Endothelial cell of umbilical vein (primary cell): ENCODE data around the gene MGST3. TPM values are rescaled to one million over a fixed set of nuclear protein-coding genes. Genes with fewer than 3 reads are reported as not detected.
A peak's percentile ranks its signal among the peaks of the same experiment; 100 is the strongest.

ENCODE experiments used
- BruUV-seq: library from RNA; stranded (reverse); fragments of 400-500 nt; replicated peaks from 2 replicates; lab custom pipeline; 2021; lab: Mats Ljungman, UMichigan
- CTCF ChIA-PET: fragments of 300-600, 350-600 bp; sonication (Branson Sonifier 250); formaldehyde crosslinking; loops from one replicate; lab custom pipeline; 2021; ENCODE audit warnings: antibody characterized with exemption, inconsistent platforms; lab: Charles Lee
- POLR2A ChIA-PET: fragments of 300-600, 350-600 bp; sonication (Branson Sonifier 250); formaldehyde crosslinking; loops from one replicate; lab custom pipeline; 2021; ENCODE audit warnings: antibody characterized with exemption, inconsistent platforms; lab: Charles Lee
- DNase-seq: peaks from one replicate; pipeline ENCODE4 v3.0.0-alpha.2; 2011; ENCODE audit warnings: low read depth, low spot score
- FAIRE-seq: peaks from 2 replicates; lab custom pipeline; 2011; peaks lifted over from hg19 to GRCh38; lab: Jason Lieb, UNC
- H2AFZ ChIP-seq: 2 replicates; pipeline ENCODE4 v1.6.0; 2012; ENCODE audit warnings: low read depth, low read length, control low read depth, inconsistent platforms
- H3K27ac ChIP-seq: 2 replicates; pipeline ENCODE4 v1.5.1; 2011; ENCODE audit warnings: low read depth, mild to moderate bottlenecking, control low read depth, low read length, moderate library complexity; ENCODE audit not compliant: insufficient read depth
- H3K27me3 ChIP-seq, 2 experiments: 2 replicates each; pipeline versions ENCODE4 v1.6.0 to v1.6.1; 2011; ENCODE audit warnings: low read length in 2 of 2, mixed read lengths in 1 of 2; ENCODE audit not compliant: control insufficient read depth in 2 of 2, insufficient read depth in 2 of 2
- H3K36me3 ChIP-seq, 2 experiments: 2 replicates in 1 of 2; 3 replicates in 1 of 2; pipeline ENCODE4 v1.5.1; 2011; ENCODE audit warnings: low read length in 2 of 2, mild to moderate bottlenecking in 1 of 2, moderate library complexity in 1 of 2; ENCODE audit not compliant: control insufficient read depth in 2 of 2, insufficient read depth in 2 of 2; ENCODE audit errors: extremely low read depth in 1 of 2
- H3K4me1 ChIP-seq: 3 replicates; pipeline ENCODE4 v1.5.1; 2011; ENCODE audit warnings: mild to moderate bottlenecking, low read length; ENCODE audit not compliant: control insufficient read depth, insufficient read depth; ENCODE audit errors: extremely low read depth
- H3K4me2 ChIP-seq: 2 replicates; pipeline ENCODE4 v1.6.1; 2011; ENCODE audit warnings: low read length, control low read depth, mixed read lengths; ENCODE audit not compliant: insufficient read depth
- H3K4me3 ChIP-seq, 3 experiments: fragments of 200-600 bp in 1 of 3; sonication (generic), shearing (Covaris generic) in 1 of 3; replicated peaks in 1 of 3; 2 replicates each; pipeline ENCODE4 v1.5.1; 2011 to 2016; ENCODE audit warnings: control low read depth in 3 of 3, low read length in 3 of 3, mild to moderate bottlenecking in 2 of 3, inconsistent platforms in 1 of 3, low read depth in 1 of 3, moderate library complexity in 1 of 3; ENCODE audit not compliant: insufficient read depth in 1 of 3
- H3K79me2 ChIP-seq: 2 replicates; pipeline ENCODE4 v1.6.0; 2012; ENCODE audit warnings: low read length, inconsistent platforms; ENCODE audit not compliant: control insufficient read depth, insufficient read depth
- H3K9ac ChIP-seq: replicated peaks from 2 replicates; pipeline ENCODE3; 2011; ENCODE audit warnings: low read length, control low read depth; ENCODE audit not compliant: insufficient read depth; ENCODE audit errors: extremely low read depth
- H3K9me1 ChIP-seq: replicated peaks from 3 replicates; pipeline ENCODE4 v1.6.0; 2011; ENCODE audit warnings: mild to moderate bottlenecking, low read length; ENCODE audit not compliant: control insufficient read depth, insufficient read depth; ENCODE audit errors: extremely low read depth
- H3K9me3 ChIP-seq: replicated peaks from 2 replicates; pipeline ENCODE4 v1.5.1; 2012; ENCODE audit warnings: low read length, inconsistent platforms; ENCODE audit not compliant: control insufficient read depth, insufficient read depth
- H4K20me1 ChIP-seq: replicated peaks from 2 replicates; pipeline ENCODE3; 2011; ENCODE audit warnings: mild to moderate bottlenecking, low read length; ENCODE audit not compliant: control insufficient read depth, insufficient read depth; ENCODE audit errors: extremely low read depth
- CTCF ChIP-seq, 2 donors: IDR thresholded peaks; 1 replicate in 1 of 2; 2 replicates in 1 of 2; pipeline ENCODE4 v1.5.1; 2011; ENCODE audit warnings: low read length in 2 of 2, mild to moderate bottlenecking in 2 of 2, moderate library complexity in 2 of 2, control low read depth in 1 of 2, inconsistent platforms in 1 of 2, low read depth in 1 of 2; ENCODE audit not compliant: insufficient read depth in 1 of 2; ENCODE audit errors: extremely low read depth in 1 of 2
- EZH2 ChIP-seq: IDR thresholded peaks from 2 replicates; pipeline ENCODE4 v1.6.1; 2012; ENCODE audit warnings: borderline replicate concordance, low read depth, mild to moderate bottlenecking, moderate library complexity, low read length, inconsistent platforms; ENCODE audit not compliant: severe bottlenecking
- FOS ChIP-seq: IDR thresholded peaks from 2 replicates; pipeline ENCODE4 v1.6.1; 2011; ENCODE audit warnings: mild to moderate bottlenecking, low read length, moderate library complexity, borderline replicate concordance; ENCODE audit not compliant: insufficient read depth
- GATA2 ChIP-seq: IDR thresholded peaks from 2 replicates; pipeline ENCODE4 v1.7.0; 2011; ENCODE audit warnings: low read depth, mild to moderate bottlenecking, moderate library complexity, mixed read lengths, low read length; ENCODE audit not compliant: insufficient read length, insufficient read depth
- JUN ChIP-seq: IDR thresholded peaks from 2 replicates; pipeline ENCODE4 v1.6.1; 2011; ENCODE audit warnings: borderline replicate concordance, low read depth; ENCODE audit not compliant: insufficient read length, insufficient read depth
- MAX ChIP-seq: IDR thresholded peaks from 2 replicates; pipeline ENCODE4 v1.6.1; 2011; ENCODE audit not compliant: insufficient read depth, insufficient read length
- MYC ChIP-seq: IDR thresholded peaks from one replicate; pipeline ENCODE4 v1.6.1; 2011; ENCODE audit warnings: mild to moderate bottlenecking, low read depth, low read length
- POLR2A ChIP-seq: IDR thresholded peaks from 2 replicates; pipeline ENCODE4 v1.6.1; 2012; ENCODE audit warnings: low read depth, mild to moderate bottlenecking, control low read depth, low read length
- POLR2AphosphoS5 ChIP-seq: IDR thresholded peaks from 2 replicates; pipeline ENCODE4 v1.6.1; 2012; ENCODE audit warnings: low read depth, mild to moderate bottlenecking, control low read depth, low read length, moderate library complexity; ENCODE audit not compliant: insufficient read depth
- dilution Hi-C: fragments of 300-500 bp; cut with MboI; formaldehyde crosslinking; loops from one replicate; pipeline ENCODE4 v1.15.0; 2019; ENCODE audit warnings: low sequenced_read_pairs; ENCODE audit not compliant: extremely low pct_ligation_motif_present
- intact Hi-C: fragments of 100-400 bp; cut with micrococcal nuclease; formaldehyde crosslinking; loops from one replicate; pipeline ENCODE4 v1.10.0; 2022
- polyA plus RNA-seq, 4 experiments: library from polyadenylated mRNA; depleted of rRNA in 3 of 4; stranded (reverse) in 3 of 4; unstranded in 1 of 4; fragments of >200 nt; gene quantifications; 2 replicates each; pipeline versions ENCODE4 v1.2.1 to v1.2.3, GENCODE V29; 2011 to 2012; ENCODE audit warnings: missing spikeins in 1 of 4
- total RNA-seq: library from RNA; stranded (reverse); gene quantifications from 2 replicates; pipeline ENCODE4 v1.2.3, GENCODE V29; 2021

The MGST3 gene
- total and polyA plus RNA-seq, 2 donors (not counting 3 experiments of a cell fraction or from before 2014, with no cell fraction given) = 164 to 288 TPM

GRCh38 chr1:165698761-165699052 lies 67.7 kb downstream of the MGST3 start:
- CTCF ChIA-PET = interaction anchor here (1.0 to 2.2 kb wide), 11 partner anchors 9 to 1522 kb away, joined by 3 to 10 read pairs (median 5); partner anchors contain the start of gene POU2F1
- TSS peak; percentile 60 for BruUV-seq
- H3K4me2 ChIP-seq = peak overlapping the region; percentile 86
- POLR2A ChIA-PET = no interaction called here
- intact Hi-C loops (loop anchor here (1.0 to 5.0 kb wide), 4 partner anchors 67 to 214 kb away; partner anchors contain the start of genes MGST3 and TMCO1), dilution Hi-C loops (no loop called here)
- peaks cover 21% of the 10 kb centered on the region for H3K4me1 ChIP-seq
- TF ChIP-seq CTCF (IDR thresholded peaks at IDR 0.05; ENCODE audit: extremely low read depth in 1 of 2, insufficient read depth in 1 of 2, low read depth in 1 of 2, low read length in 2 of 2) (no peak), GATA2 (no peak), MYC (no peak), MAX (no peak)
- H3K27ac ChIP-seq = no peak overlapping the region
- H4K20me1 ChIP-seq = no peaks in the 10 kb centered on the region
- H3K79me2 ChIP-seq = peaks cover 30% of the 10 kb centered on the region
- H3K9me3 ChIP-seq = no peaks in the 10 kb centered on the region
- H3K36me3 ChIP-seq = no peaks in the 10 kb centered on the region
- no peaks in the 10 kb centered on the region for H3K9me1 ChIP-seq
- peaks cover 2 to 3% of the 10 kb centered on the region in 2 experiments for H3K27me3 ChIP-seq
- H2AFZ ChIP-seq = peak overlapping the region; percentile 96
- peak overlapping the region; percentile 30 for H3K9ac ChIP-seq
- DNase-seq (no peak), FAIRE-seq (no peak)
- peak overlapping the region; percentile 36 to 75 (median 55) for H3K4me3 ChIP-seq

GRCh38 chr1:165699577-165699976 lies 68.5 kb downstream of the MGST3 start:
- no peaks in the 10 kb centered on the region for H3K9me3 ChIP-seq
- H3K4me2 ChIP-seq = no peak overlapping the region
- no peak overlapping the region for H3K9ac ChIP-seq
- peaks cover 26% of the 10 kb centered on the region for H3K79me2 ChIP-seq
- H3K9me1 ChIP-seq = no peaks in the 10 kb centered on the region
- ChIA-PET CTCF (interaction anchor here (2.2 kb wide), 1 partner anchor 9 kb away, joined by 10 read pairs; no protein-coding TSS in a partner anchor), POLR2A (no interaction called here)
- H3K4me1 ChIP-seq = peaks cover 21% of the 10 kb centered on the region
- intact Hi-C loops = loop anchor here (5.0 kb wide), 1 partner anchor 213 kb away; no protein-coding TSS in a partner anchor
- H4K20me1 ChIP-seq = no peaks in the 10 kb centered on the region
- no peak overlapping the region for H3K4me3 ChIP-seq
- peaks cover 2 to 3% of the 10 kb centered on the region in 2 experiments for H3K27me3 ChIP-seq
- dilution Hi-C loops = no loop called here
- TF ChIP-seq CTCF (IDR thresholded peaks at IDR 0.05; ENCODE audit: extremely low read depth in 1 of 2, insufficient read depth in 1 of 2, low read depth in 1 of 2, low read length in 2 of 2) = no peak
- TF ChIP-seq POLR2AphosphoS5 = no peak
- no peak for TF ChIP-seq POLR2A
- no peak for TF ChIP-seq EZH2
- no peak for TF ChIP-seq JUN
- no peak for TF ChIP-seq MAX
- no peak for TF ChIP-seq FOS
- no peak for TF ChIP-seq GATA2
- TF ChIP-seq MYC = no peak
- no TSS peak for BruUV-seq
- FAIRE-seq (no peak), DNase-seq (no peak)
- H2AFZ ChIP-seq = no peak overlapping the region
- no peak overlapping the region for H3K27ac ChIP-seq
- no peaks in the 10 kb centered on the region for H3K36me3 ChIP-seq
